ENCODE results near the gene LEPROT.
"Not testable (repeated sequence)": the region's sequence is repeated elsewhere in the genome, so short reads cannot be mapped to it uniquely, and the experiment has no call there.

GRCh38 chr1:65384426-65384825 lies 36.0 kb upstream of the LEPROT start:
- not testable (repeated sequence) for TF ChIP-seq EZH2, CTCF (IDR thresholded peaks at IDR 0.05)
